Measurements from ENCODE around the gene ACTL7B. TPM values are rescaled to one million over a fixed set of nuclear protein-coding genes. Genes with fewer than 3 reads are reported as not detected.

Gene ACTL7B
- polyA plus RNA-seq, 4 donors = not detected

- DNase-seq (ENCODE audit: low read depth in 4 of 4, low spot score in 2 of 4) = no peak
Measured at GRCh38 chr9:108874058-108874788, 18.4 kb upstream of the ACTL7B start.

- DNase-seq (ENCODE audit: low read depth in 4 of 4, low spot score in 2 of 4) = no peak
Measured at GRCh38 chr9:108869092-108869725, 13.4 kb upstream of the ACTL7B start.

- no peak for DNase-seq (ENCODE audit: low read depth in 4 of 4, low spot score in 2 of 4)
Measured at GRCh38 chr9:108867829-108868228, 12.0 kb upstream of the ACTL7B start.

GRCh38 chr9:108867116-108867515 is 11.3 kb upstream of the ACTL7B start:
- DNase-seq (ENCODE audit: low read depth in 4 of 4, low spot score in 2 of 4) = no peak

- no peak for DNase-seq (ENCODE audit: low read depth in 4 of 4, low spot score in 2 of 4)
Measured at GRCh38 chr9:108866001-108866420, 10.2 kb upstream of the ACTL7B start.

GRCh38 chr9:108865037-108865436 is 9.3 kb upstream of the ACTL7B start:
- DNase-seq (ENCODE audit: low read depth in 4 of 4, low spot score in 2 of 4) = no peak

- no peak for DNase-seq (ENCODE audit: low read depth in 4 of 4, low spot score in 2 of 4)
Measured at GRCh38 chr9:108864446-108864845, 8.7 kb upstream of the ACTL7B start.

- DNase-seq (ENCODE audit: low read depth in 4 of 4, low spot score in 2 of 4) = no peak
Measured at GRCh38 chr9:108863891-108864290, 8.1 kb upstream of the ACTL7B start.

GRCh38 chr9:108861997-108862396 is 6.2 kb upstream of the ACTL7B start, which contains the start of gene ACTL7A:
Gene ACTL7A, plus strand, starts transcription at chr9:108862266. Its CDS starts 57 bp downstream, at chr9:108862323.
- DNase-seq (ENCODE audit: low read depth in 4 of 4, low spot score in 2 of 4) = no peak

GRCh38 chr9:108861464-108861863 is 5.7 kb upstream of the ACTL7B start:
- no peak for DNase-seq (ENCODE audit: low read depth in 4 of 4, low spot score in 2 of 4)

- DNase-seq (ENCODE audit: low read depth in 4 of 4, low spot score in 2 of 4) = no peak
Measured at GRCh38 chr9:108860764-108861163, 5.0 kb upstream of the ACTL7B start.

GRCh38 chr9:108860354-108860753 is 4.6 kb upstream of the ACTL7B start:
- DNase-seq (ENCODE audit: low read depth in 4 of 4, low spot score in 2 of 4) = no peak

- DNase-seq (ENCODE audit: low read depth in 4 of 4, low spot score in 2 of 4) = no peak
Measured at GRCh38 chr9:108859459-108860114, 3.8 kb upstream of the ACTL7B start.

GRCh38 chr9:108857572-108857971 is 1.8 kb upstream of the ACTL7B start:
- no peak for DNase-seq (ENCODE audit: low read depth in 4 of 4, low spot score in 2 of 4)

GRCh38 chr9:108855529-108855886 is 278 bp downstream of the ACTL7B start:
- no peak for DNase-seq (ENCODE audit: low read depth in 4 of 4, low spot score in 2 of 4)

- no peak for DNase-seq (ENCODE audit: low read depth in 4 of 4, low spot score in 2 of 4)
Measured at GRCh38 chr9:108854641-108855528, 901 bp downstream of the ACTL7B start.

- no peak for DNase-seq (ENCODE audit: low read depth in 4 of 4, low spot score in 2 of 4)
Measured at GRCh38 chr9:108854094-108854493, 1.7 kb downstream of the ACTL7B start.

- peak in 2 of 4 donors; percentile 10 to 13 for DNase-seq (ENCODE audit: low read depth in 4 of 4, low spot score in 2 of 4)
Measured at GRCh38 chr9:108852079-108852478, 3.7 kb downstream of the ACTL7B start.

- no peak for DNase-seq (ENCODE audit: low read depth in 4 of 4, low spot score in 2 of 4)
Measured at GRCh38 chr9:108851138-108851537, 4.6 kb downstream of the ACTL7B start.

- no peak for DNase-seq (ENCODE audit: low read depth in 4 of 4, low spot score in 2 of 4)
Measured at GRCh38 chr9:108850293-108850897, 5.4 kb downstream of the ACTL7B start.

Data from left renal cortex interstitium (tissue), 4 donors.